DOHH2 (cell line): ENCODE data around the gene FSCN2.

ENCODE experiments used
- H3F3A ChIP-seq: fragments of 200-600 bp; sonication (generic), shearing (Covaris generic); 2 replicates; pipeline ENCODE4 v1.6.0; 2016; ENCODE audit warnings: antibody characterized with exemption, mild to moderate bottlenecking; ENCODE audit not compliant: control insufficient read depth, insufficient read depth
- H3K27ac ChIP-seq: fragments of 200-600 bp; sonication (generic); 2 replicates; pipeline ENCODE4 v1.5.1; 2014; ENCODE audit warnings: low read depth, mild to moderate bottlenecking, low read length, moderate library complexity
- H3K27me3 ChIP-seq: fragments of 200-600 bp; sonication (generic); 2 replicates; pipeline ENCODE4 v1.6.1; 2014; ENCODE audit warnings: mild to moderate bottlenecking, low read length, mixed read lengths; ENCODE audit not compliant: control insufficient read depth
- H3K36me3 ChIP-seq: fragments of 200-600 bp; sonication (generic); 2 replicates; pipeline ENCODE4 v1.6.1; 2014; ENCODE audit warnings: mild to moderate bottlenecking, low read length, moderate library complexity, mixed read lengths; ENCODE audit not compliant: control insufficient read depth
- H3K4me1 ChIP-seq: fragments of 200-600 bp; sonication (generic); 2 replicates; pipeline ENCODE4 v1.6.1; 2014; ENCODE audit warnings: mild to moderate bottlenecking, low read length, mixed read lengths; ENCODE audit not compliant: control insufficient read depth
- H3K4me2 ChIP-seq: fragments of 200-600 bp; sonication (generic); 2 replicates; pipeline ENCODE4 v1.6.0; 2014; ENCODE audit warnings: mild to moderate bottlenecking, low read length, moderate library complexity
- H3K4me3 ChIP-seq: fragments of 200-600 bp; sonication (generic); 2 replicates; pipeline ENCODE4 v1.5.1; 2014; ENCODE audit warnings: mild to moderate bottlenecking, low read length, mixed read lengths
- H3K79me2 ChIP-seq: fragments of 200-600 bp; sonication (generic); 2 replicates; pipeline ENCODE4 v1.6.1; 2014; ENCODE audit warnings: mild to moderate bottlenecking, low read length, mixed read lengths; ENCODE audit not compliant: control insufficient read depth
- H3K9me2 ChIP-seq: fragments of 200-600 bp; sonication (generic); replicated peaks from 2 replicates; pipeline ENCODE4 v1.6.1; 2014; ENCODE audit warnings: mild to moderate bottlenecking, low read length, mixed read lengths; ENCODE audit not compliant: control insufficient read depth
- H3K9me3 ChIP-seq: fragments of 200-600 bp; sonication (generic); 2 replicates; pipeline ENCODE4 v1.6.1; 2014; ENCODE audit warnings: antibody characterized with exemption, low read length, mixed read lengths; ENCODE audit not compliant: control insufficient read depth, insufficient read depth
- H4K20me1 ChIP-seq: fragments of 200-600 bp; sonication (generic); 2 replicates; pipeline ENCODE4 v1.6.0; 2014; ENCODE audit warnings: low read depth, mild to moderate bottlenecking, antibody characterized with exemption, low read length, moderate library complexity; ENCODE audit not compliant: control insufficient read depth, insufficient read depth
- CTCF ChIP-seq: fragments of 200-600 bp; sonication (generic); IDR thresholded peaks from one replicate; pipeline ENCODE4 v1.5.1; 2014; ENCODE audit warnings: antibody characterized with exemption, mild to moderate bottlenecking, low read depth, low read length; ENCODE audit not compliant: poor library complexity, severe bottlenecking
- EZH2phosphoT487 ChIP-seq: fragments of 200-600 bp; sonication (generic); IDR thresholded peaks from 2 replicates; pipeline ENCODE4 v1.6.1; 2017; ENCODE audit warnings: borderline replicate concordance, mild to moderate bottlenecking, antibody characterized with exemption, low read length, moderate library complexity, mixed read lengths

FSCN2 gene

DNA sequence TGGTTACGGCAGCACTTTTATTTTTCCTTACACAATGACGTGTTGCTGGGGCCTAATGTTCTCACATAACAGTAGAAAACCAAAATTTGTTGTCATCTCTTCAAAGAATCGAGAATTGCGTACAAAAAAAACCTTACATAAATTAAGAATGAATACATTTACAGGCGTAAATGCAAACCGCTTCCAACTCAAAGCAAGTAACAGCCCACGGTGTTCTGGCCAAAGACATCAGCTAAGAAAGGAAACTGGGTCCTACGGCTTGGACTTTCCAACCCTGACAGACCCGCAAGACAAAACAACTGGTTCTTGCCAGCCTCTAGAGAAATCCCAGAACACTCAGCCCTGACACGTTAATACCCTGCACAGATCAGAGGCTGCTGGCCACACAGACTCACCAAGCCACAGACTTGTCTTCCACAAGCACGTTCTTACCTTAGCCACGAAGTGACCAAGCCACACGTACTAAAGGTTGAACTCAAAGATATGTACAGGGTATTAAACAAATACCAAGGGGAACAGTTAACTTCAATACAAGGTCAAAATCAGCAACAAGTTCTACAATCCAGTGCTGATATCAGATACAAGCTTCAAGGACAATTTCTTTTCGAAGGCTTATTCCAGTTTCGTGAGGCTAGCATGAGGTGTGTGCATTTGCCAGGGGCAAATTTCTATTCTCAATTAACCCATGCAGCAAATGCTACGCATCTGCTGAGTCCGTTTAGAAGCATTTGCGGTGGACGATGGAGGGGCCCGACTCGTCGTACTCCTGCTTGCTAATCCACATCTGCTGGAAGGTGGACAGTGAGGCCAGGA, 18.0 kb upstream of the FSCN2 start:
- peaks cover 42% of the 10 kb centered on the region for H3K79me2 ChIP-seq
- no peaks in the 10 kb centered on the region for H3K27me3 ChIP-seq
- H4K20me1 ChIP-seq = peaks cover 31% of the 10 kb centered on the region
- peaks cover 39% of the 10 kb centered on the region for H3K4me1 ChIP-seq
- TF ChIP-seq CTCF = no peak
- no peak for TF ChIP-seq EZH2phosphoT487
- no peaks in the 10 kb centered on the region for H3K9me2 ChIP-seq
- H3K4me3 ChIP-seq = peak overlapping the region; percentile 93
- H3K9me3 ChIP-seq = no peaks in the 10 kb centered on the region
- H3K36me3 ChIP-seq = peaks cover 43% of the 10 kb centered on the region
- H3F3A ChIP-seq = peaks cover 64% of the 10 kb centered on the region
- peak overlapping the region; percentile 85 for H3K27ac ChIP-seq
- H3K4me2 ChIP-seq = peak overlapping the region; percentile 91

DNA sequence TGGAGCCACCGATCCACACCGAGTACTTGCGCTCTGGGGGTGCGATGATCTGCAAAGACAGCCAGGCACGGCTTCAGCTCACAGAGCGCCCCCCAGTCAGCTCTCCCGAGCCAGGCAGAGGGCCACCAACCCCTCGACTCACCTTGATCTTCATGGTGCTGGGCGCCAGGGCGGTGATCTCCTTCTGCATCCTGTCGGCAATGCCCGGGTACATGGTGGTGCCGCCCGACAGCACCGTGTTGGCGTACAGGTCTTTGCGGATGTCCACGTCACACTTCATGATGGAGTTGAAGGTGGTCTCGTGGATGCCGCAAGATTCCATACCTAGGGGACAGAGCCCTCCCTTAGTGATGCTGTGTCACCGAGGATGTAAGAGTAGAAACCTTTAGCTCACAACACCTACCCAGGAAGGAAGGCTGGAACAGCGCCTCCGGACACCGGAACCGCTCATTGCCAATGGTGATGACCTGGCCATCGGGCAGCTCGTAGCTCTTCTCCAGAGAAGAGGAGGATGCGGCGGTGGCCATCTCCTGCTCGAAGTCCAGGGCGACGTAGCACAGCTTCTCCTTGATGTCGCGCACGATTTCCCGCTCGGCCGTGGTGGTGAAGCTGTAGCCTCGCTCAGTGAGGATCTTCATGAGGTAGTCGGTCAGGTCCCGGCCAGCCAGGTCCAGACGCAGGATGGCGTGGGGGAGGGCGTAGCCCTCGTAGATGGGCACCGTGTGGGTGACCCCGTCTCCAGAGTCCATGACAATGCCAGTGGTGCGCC, 17.2 kb upstream of the FSCN2 start:
- Histone ChIP-seq H3K36me3 (peaks cover 47% of the 10 kb centered on the region), H3K4me2 (peak overlapping the region; percentile 91), H3K4me3 (peak overlapping the region; percentile 93), H3K27me3 (no peaks in the 10 kb centered on the region), H3F3A (peaks cover 72% of the 10 kb centered on the region), H3K9me3 (no peaks in the 10 kb centered on the region), H3K4me1 (peaks cover 45% of the 10 kb centered on the region), H3K9me2 (no peaks in the 10 kb centered on the region), H3K79me2 (peaks cover 50% of the 10 kb centered on the region), H3K27ac (peak overlapping the region; percentile 85), H4K20me1 (peaks cover 31% of the 10 kb centered on the region)
- no peak for TF ChIP-seq EZH2phosphoT487
- peak; percentile 12 for TF ChIP-seq CTCF

DNA sequence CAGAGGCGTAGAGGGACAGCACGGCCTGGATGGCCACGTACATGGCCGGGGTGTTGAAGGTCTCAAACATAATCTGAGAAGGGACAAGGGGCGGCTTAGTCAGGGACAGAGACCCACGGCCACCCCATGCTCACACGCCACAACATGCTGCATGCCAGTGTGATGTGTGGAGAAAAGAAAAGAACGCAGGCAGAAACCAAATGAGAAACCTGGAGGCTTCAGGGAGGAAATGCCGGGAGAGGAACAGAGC, 16.7 kb upstream of the FSCN2 start:
- H3K27me3 ChIP-seq = no peaks in the 10 kb centered on the region
- H3K27ac ChIP-seq = peak overlapping the region; percentile 85
- no peaks in the 10 kb centered on the region for H3K9me3 ChIP-seq
- H3K4me1 ChIP-seq = peaks cover 50% of the 10 kb centered on the region
- H3K4me3 ChIP-seq = peak overlapping the region; percentile 93
- H3K79me2 ChIP-seq = peaks cover 55% of the 10 kb centered on the region
- H3K9me2 ChIP-seq = no peaks in the 10 kb centered on the region
- peaks cover 31% of the 10 kb centered on the region for H4K20me1 ChIP-seq
- H3F3A ChIP-seq = peaks cover 75% of the 10 kb centered on the region
- peaks cover 48% of the 10 kb centered on the region for H3K36me3 ChIP-seq
- H3K4me2 ChIP-seq = peak overlapping the region; percentile 91
- TF ChIP-seq CTCF (no peak), EZH2phosphoT487 (no peak)
